ENCODE measurements around the gene OSBPL6.

DNA sequence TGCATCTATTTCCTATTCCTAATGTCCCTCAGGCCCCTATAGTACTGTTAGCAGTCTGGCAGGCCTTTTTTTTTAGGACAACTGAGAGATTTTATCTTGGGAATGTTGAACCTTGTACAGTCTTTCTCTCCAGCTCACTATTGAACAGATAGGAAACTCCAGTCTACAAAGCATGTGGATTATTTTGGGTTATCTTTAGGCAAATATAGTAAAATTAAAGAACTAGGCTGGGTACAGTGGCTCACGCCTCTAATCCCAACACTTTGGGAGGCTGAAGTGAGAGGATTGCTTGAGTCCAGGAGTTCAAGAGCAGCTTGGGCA is 102.7 kb downstream of the OSBPL6 start:
- no peak for TF ChIP-seq EZH2 (IDR thresholded peaks at IDR 0.05)
- no peak for TF ChIP-seq POLR2AphosphoS5 (IDR thresholded peaks at IDR 0.05; ENCODE audit: borderline replicate concordance, low read depth, low read length)

All from SK-N-MC (cell line).